Measurements from ENCODE around the gene ZNF608. TPM values are rescaled to one million over a fixed set of nuclear protein-coding genes. Genes with fewer than 3 reads are reported as not detected.

Gene ZNF608
- total and polyA plus RNA-seq, 2 experiments from 2014 or later = 12.4 to 30.0 TPM

DNA sequence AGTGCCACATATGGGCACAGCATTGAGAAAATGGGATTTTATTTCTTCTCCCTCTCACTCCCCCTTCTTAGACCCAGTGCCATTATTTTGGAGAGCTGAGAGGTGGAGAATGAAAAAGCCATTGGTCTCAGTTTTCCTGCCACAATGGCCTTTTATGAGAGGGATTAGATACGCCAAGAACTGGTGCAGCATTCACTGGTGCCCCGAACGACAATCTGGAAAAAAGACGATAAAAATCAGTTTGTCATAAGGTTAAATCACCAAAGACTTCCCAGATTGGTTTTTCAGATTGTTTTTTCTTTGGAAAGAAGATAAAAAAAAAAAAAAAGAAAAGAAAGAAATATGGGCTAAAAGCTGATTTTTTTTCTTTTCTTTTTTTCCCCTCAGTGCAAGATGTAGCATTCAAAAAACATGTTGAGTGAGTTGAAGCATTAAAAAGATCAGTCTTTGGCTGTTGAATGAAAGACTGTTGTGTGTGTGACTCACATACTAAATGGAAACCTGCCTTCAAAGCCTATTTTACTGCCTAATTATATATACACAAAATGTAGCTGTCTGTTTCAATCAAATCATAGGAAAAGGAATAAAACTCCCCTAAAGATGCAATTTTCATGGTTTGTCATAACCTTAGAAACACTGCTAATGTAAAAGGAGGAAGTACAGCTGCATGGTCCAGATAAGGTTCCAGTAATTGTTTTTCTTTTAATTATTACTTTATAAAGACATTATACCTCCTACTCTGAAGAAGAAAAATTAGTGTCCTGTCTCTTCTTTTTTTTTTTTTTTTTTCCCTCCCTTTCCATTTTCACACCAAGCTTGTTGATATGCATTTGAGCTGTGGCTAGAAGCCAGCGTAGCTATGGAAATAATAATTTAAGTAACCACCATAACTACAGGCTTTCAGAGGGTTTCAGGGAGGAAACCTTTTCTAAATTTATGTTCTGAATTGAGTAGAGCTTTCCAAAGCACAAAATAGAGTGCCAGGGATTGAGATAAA is 27.2 kb upstream of the ZNF608 start:
- no peak overlapping the region for H3K27ac ChIP-seq
- DNase-seq (ENCODE audit: low spot score) = no peak
- no peaks in the 10 kb centered on the region for H3K9me3 ChIP-seq (ENCODE audit: low read depth)
- no peak overlapping the region for H2AFZ ChIP-seq
- H3K4me2 ChIP-seq = no peak overlapping the region
- no peaks in the 10 kb centered on the region for H3K79me2 ChIP-seq
- no peaks in the 10 kb centered on the region for H3K4me1 ChIP-seq (ENCODE audit: insufficient read depth)
- H3K4me3 ChIP-seq = no peak overlapping the region
- 78% methylated on average over 5 of the region's 5 CpGs for WGBS (ENCODE audit: low lambda C conversion rate, missing lambda C conversion rate)
- H4K20me1 ChIP-seq (ENCODE audit: insufficient read depth, poor library complexity, severe bottlenecking) = no peaks in the 10 kb centered on the region
- TF ChIP-seq EZH2phosphoT487 (IDR thresholded peaks at IDR 0.05; ENCODE audit: low read depth, severe bottlenecking, unreplicated experiment) (no peak), EZH2 (IDR thresholded peaks at IDR 0.05; ENCODE audit: borderline replicate concordance) (no peak)
- TF ChIP-seq, protein P1, sequence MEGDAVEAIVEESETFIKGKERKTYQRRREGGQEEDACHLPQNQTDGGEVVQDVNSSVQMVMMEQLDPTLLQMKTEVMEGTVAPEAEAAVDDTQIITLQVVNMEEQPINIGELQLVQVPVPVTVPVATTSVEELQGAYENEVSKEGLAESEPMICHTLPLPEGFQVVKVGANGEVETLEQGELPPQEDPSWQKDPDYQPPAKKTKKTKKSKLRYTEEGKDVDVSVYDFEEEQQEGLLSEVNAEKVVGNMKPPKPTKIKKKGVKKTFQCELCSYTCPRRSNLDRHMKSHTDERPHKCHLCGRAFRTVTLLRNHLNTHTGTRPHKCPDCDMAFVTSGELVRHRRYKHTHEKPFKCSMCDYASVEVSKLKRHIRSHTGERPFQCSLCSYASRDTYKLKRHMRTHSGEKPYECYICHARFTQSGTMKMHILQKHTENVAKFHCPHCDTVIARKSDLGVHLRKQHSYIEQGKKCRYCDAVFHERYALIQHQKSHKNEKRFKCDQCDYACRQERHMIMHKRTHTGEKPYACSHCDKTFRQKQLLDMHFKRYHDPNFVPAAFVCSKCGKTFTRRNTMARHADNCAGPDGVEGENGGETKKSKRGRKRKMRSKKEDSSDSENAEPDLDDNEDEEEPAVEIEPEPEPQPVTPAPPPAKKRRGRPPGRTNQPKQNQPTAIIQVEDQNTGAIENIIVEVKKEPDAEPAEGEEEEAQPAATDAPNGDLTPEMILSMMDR (IDR thresholded peaks at IDR 0.05; ENCODE audit: poor library complexity) = no peak
- no peaks in the 10 kb centered on the region for H3K27me3 ChIP-seq
- no peaks in the 10 kb centered on the region for H3K9me2 ChIP-seq (replicated peaks; ENCODE audit: insufficient read depth)
- H3K36me3 ChIP-seq (replicated peaks; ENCODE audit: insufficient read depth, low read depth) = no peaks in the 10 kb centered on the region

DNA sequence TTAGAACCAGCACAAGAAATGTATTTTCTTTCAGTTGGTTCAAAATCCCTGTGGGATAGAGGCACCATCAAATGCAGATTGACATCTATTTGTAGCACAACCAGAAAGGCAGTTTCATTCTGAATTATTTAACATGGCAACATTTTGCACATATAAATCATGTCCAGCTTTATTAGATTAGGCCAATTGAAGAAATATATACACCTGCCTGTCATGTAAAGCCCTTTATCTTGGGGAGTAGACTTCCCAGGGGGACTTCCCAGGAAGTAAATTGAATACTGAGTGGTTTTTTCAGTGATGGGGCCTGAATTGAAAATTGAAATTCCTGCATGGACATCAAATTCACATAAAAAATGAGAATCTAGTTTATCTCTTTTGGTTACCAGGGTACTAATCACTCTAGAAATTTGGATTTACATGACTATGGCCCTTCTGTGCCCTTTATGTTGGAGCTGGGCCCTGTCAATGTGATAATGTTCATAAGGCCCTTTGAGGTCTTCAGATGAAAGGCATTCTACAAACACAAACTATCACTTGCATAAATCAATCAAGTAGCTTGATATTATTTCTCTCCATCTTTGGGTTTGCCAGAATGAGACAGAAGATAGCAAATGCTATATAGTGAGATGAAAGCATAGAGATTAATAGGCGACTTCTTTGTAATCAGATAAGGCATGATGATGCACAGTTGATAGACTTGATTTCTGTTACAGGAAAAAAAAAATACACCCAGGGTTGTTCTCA is 26.2 kb upstream of the ZNF608 start:
- H3K4me3 ChIP-seq = no peak overlapping the region
- no peaks in the 10 kb centered on the region for H3K36me3 ChIP-seq (replicated peaks; ENCODE audit: insufficient read depth, low read depth)
- no peak overlapping the region for H3K27ac ChIP-seq
- no peaks in the 10 kb centered on the region for H3K9me2 ChIP-seq (replicated peaks; ENCODE audit: insufficient read depth)
- WGBS (ENCODE audit: low lambda C conversion rate, missing lambda C conversion rate) = 77% methylated on average over 1 of the region's 1 CpG
- no peaks in the 10 kb centered on the region for H3K9me3 ChIP-seq (ENCODE audit: low read depth)
- H3K79me2 ChIP-seq = no peaks in the 10 kb centered on the region
- no peaks in the 10 kb centered on the region for H3K4me1 ChIP-seq (ENCODE audit: insufficient read depth)
- H4K20me1 ChIP-seq (ENCODE audit: insufficient read depth, poor library complexity, severe bottlenecking) = no peaks in the 10 kb centered on the region
- no peak for DNase-seq (ENCODE audit: low spot score)
- no peaks in the 10 kb centered on the region for H3K27me3 ChIP-seq
- H2AFZ ChIP-seq = no peak overlapping the region
- H3K4me2 ChIP-seq = no peak overlapping the region
- TF ChIP-seq EZH2 (IDR thresholded peaks at IDR 0.05; ENCODE audit: borderline replicate concordance) (no peak), EZH2phosphoT487 (IDR thresholded peaks at IDR 0.05; ENCODE audit: low read depth, severe bottlenecking, unreplicated experiment) (no peak)
- TF ChIP-seq, protein P1 (IDR thresholded peaks at IDR 0.05; ENCODE audit: poor library complexity) = no peak

- no peaks in the 10 kb centered on the region for H3K79me2 ChIP-seq
- no peaks in the 10 kb centered on the region for H4K20me1 ChIP-seq (ENCODE audit: insufficient read depth, poor library complexity, severe bottlenecking)
- WGBS (ENCODE audit: low lambda C conversion rate, missing lambda C conversion rate) = 91% methylated on average over 3 of the region's 3 CpGs
- H3K4me1 ChIP-seq (ENCODE audit: insufficient read depth) = no peaks in the 10 kb centered on the region
- H3K4me2 ChIP-seq = no peak overlapping the region
- no peaks in the 10 kb centered on the region for H3K36me3 ChIP-seq (replicated peaks; ENCODE audit: insufficient read depth, low read depth)
- H3K9me3 ChIP-seq (ENCODE audit: low read depth) = no peaks in the 10 kb centered on the region
- H3K9me2 ChIP-seq (replicated peaks; ENCODE audit: insufficient read depth) = no peaks in the 10 kb centered on the region
- H3K4me3 ChIP-seq = no peak overlapping the region
- H2AFZ ChIP-seq = no peak overlapping the region
- no peak overlapping the region for H3K27ac ChIP-seq
- H3K27me3 ChIP-seq = no peaks in the 10 kb centered on the region
- no peak for TF ChIP-seq EZH2 (IDR thresholded peaks at IDR 0.05; ENCODE audit: borderline replicate concordance)
- TF ChIP-seq EZH2phosphoT487 (IDR thresholded peaks at IDR 0.05; ENCODE audit: low read depth, severe bottlenecking, unreplicated experiment) = no peak
- TF ChIP-seq, protein P1 (IDR thresholded peaks at IDR 0.05; ENCODE audit: poor library complexity) = no peak
- no peak for DNase-seq (ENCODE audit: low spot score)
Observed at GRCh38 chr5:124771761-124772160, 25.3 kb upstream of the ZNF608 start.

Data from hepatocyte (in vitro differentiated cells).